Left ventricle myocardium inferior (tissue), 1 donor: ENCODE data around the gene RIT2. TPM values are rescaled to one million over a fixed set of nuclear protein-coding genes. Genes with fewer than 3 reads are reported as not detected.
"Not testable (repeated sequence)": the region's sequence is repeated elsewhere in the genome, so short reads cannot be mapped to it uniquely, and the experiment has no call there.

Source experiments
- DNase-seq: peaks from one replicate; pipeline ENCODE4 v3.0.0-alpha.2; 2020
- H3K27ac ChIP-seq: fragments of 200-600 bp; replicated peaks from 2 replicates; pipeline ENCODE4 v1.8.0; 2021
- H3K27me3 ChIP-seq: fragments of 200-600 bp; 2 replicates; pipeline ENCODE4 v1.8.0; 2021; ENCODE audit warnings: low read depth
- H3K36me3 ChIP-seq: fragments of 200-600 bp; 2 replicates; pipeline ENCODE4 v1.8.0; 2021
- H3K4me1 ChIP-seq: fragments of 200-600 bp; 2 replicates; pipeline ENCODE4 v1.8.0; 2021
- H3K4me3 ChIP-seq: fragments of 200-600 bp; 2 replicates; pipeline ENCODE4 v1.8.0; 2021; ENCODE audit warnings: mild to moderate bottlenecking, moderate library complexity
- H3K9me3 ChIP-seq: fragments of 200-600 bp; replicated peaks from 2 replicates; pipeline ENCODE4 v1.8.0; 2021
- intact Hi-C: fragments of 100-400 bp; cut with micrococcal nuclease; formaldehyde crosslinking; loops from one replicate; pipeline ENCODE4 v1.11.0; 2022
- total RNA-seq: library from RNA; stranded (reverse); fragmentation: NEBNext Ultra II Directional; extraction: Animal tissue kit (Norgen Biotek cat#: 25700); gene quantifications from one replicate; pipeline ENCODE4 v1.2.1, GENCODE V29; 2021
- TF ChIP-seq, protein P1 (sequence below): fragments of 200-600 bp; IDR thresholded peaks from 2 replicates; pipeline ENCODE4 v1.8.0; 2021; ENCODE audit warnings: antibody characterized with exemption, mild to moderate bottlenecking, borderline replicate concordance
- donor health status: DM: no; HTN: yes; CAD: no; lungs with severe emphysema.

RIT2 gene
- total RNA-seq, 1 donor from 2014 or later: not detected

- H3K9me3 ChIP-seq: no peaks in the 10 kb centered on the region
- no peak overlapping the region for H3K27ac ChIP-seq
- H3K27me3 ChIP-seq: no peaks in the 10 kb centered on the region
- no peaks in the 10 kb centered on the region for H3K4me1 ChIP-seq
- intact Hi-C loops: no loop called here
- TF ChIP-seq, protein P1, sequence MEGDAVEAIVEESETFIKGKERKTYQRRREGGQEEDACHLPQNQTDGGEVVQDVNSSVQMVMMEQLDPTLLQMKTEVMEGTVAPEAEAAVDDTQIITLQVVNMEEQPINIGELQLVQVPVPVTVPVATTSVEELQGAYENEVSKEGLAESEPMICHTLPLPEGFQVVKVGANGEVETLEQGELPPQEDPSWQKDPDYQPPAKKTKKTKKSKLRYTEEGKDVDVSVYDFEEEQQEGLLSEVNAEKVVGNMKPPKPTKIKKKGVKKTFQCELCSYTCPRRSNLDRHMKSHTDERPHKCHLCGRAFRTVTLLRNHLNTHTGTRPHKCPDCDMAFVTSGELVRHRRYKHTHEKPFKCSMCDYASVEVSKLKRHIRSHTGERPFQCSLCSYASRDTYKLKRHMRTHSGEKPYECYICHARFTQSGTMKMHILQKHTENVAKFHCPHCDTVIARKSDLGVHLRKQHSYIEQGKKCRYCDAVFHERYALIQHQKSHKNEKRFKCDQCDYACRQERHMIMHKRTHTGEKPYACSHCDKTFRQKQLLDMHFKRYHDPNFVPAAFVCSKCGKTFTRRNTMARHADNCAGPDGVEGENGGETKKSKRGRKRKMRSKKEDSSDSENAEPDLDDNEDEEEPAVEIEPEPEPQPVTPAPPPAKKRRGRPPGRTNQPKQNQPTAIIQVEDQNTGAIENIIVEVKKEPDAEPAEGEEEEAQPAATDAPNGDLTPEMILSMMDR: no peak
- DNase-seq: no peak
- H3K4me3 ChIP-seq: no peak overlapping the region
- no peaks in the 10 kb centered on the region for H3K36me3 ChIP-seq
Measured at GRCh38 chr18:42742969-42743368, 372.5 kb downstream of the RIT2 start.

DNA sequence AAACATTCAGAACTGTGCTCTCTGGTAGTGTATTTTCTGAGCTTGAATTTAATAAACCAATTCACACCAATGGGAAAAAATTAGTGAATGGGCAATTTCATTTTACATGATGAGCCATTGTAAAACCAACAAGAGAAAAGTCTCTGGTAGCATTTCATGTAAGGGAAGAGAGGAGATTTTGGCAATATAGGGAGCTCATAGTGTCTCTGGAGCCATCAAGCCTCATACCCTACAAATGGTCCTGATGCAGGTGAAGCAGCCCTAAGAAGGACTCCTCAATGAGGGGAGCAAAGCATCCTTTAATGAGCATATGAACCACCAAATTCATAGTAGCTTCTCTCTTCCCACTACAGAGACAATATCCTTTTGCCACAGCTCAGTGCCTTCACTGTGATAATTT is 373.0 kb downstream of the RIT2 start:
- Histone ChIP-seq H3K4me1 (no peaks in the 10 kb centered on the region), H3K9me3 (no peaks in the 10 kb centered on the region), H3K27ac (no peak overlapping the region), H3K36me3 (no peaks in the 10 kb centered on the region), H3K27me3 (no peaks in the 10 kb centered on the region), H3K4me3 (no peak overlapping the region)
- DNase-seq: no peak
- intact Hi-C loops: no loop called here
- TF ChIP-seq, protein P1: no peak

GRCh38 chr18:42741805-42742347 is 373.6 kb downstream of the RIT2 start:
- H3K4me3 ChIP-seq, H3K9me3 ChIP-seq, H3K27me3 ChIP-seq, H3K4me1 ChIP-seq, H3K36me3 ChIP-seq, DNase-seq, H3K27ac ChIP-seq, intact Hi-C loops: not testable (repeated sequence)

DNA sequence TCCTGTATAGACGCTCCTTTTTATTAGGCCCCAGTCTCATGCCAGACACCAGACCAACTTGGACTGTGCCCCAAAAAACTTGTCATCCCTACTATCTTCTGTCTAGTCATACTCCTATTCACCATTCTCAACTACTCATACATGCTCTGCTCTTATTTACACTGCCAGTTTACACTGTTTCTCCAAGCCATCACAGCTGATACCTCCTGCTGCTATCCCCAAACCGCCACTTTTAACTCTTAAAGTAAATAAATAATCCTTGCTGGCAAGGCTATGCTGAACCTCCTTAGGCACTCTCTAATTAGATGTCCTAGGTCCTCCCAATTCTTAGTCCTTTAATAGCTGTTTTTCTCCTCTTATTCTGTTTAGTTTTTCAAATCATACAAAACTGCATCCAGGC is 374.2 kb downstream of the RIT2 start:
- H3K9me3 ChIP-seq, H3K4me3 ChIP-seq, intact Hi-C loops, DNase-seq, H3K36me3 ChIP-seq, H3K27me3 ChIP-seq, H3K27ac ChIP-seq, H3K4me1 ChIP-seq: not testable (repeated sequence)

- Histone ChIP-seq H3K4me1 (no peaks in the 10 kb centered on the region), H3K27ac (no peak overlapping the region), H3K36me3 (no peaks in the 10 kb centered on the region), H3K27me3 (no peaks in the 10 kb centered on the region), H3K4me3 (no peak overlapping the region), H3K9me3 (no peaks in the 10 kb centered on the region)
- TF ChIP-seq, protein P1: no peak
- intact Hi-C loops: no loop called here
- DNase-seq: no peak
Measured at GRCh38 chr18:42736074-42736473, 379.4 kb downstream of the RIT2 start.

- Histone ChIP-seq H3K27ac (no peak overlapping the region), H3K4me1 (no peaks in the 10 kb centered on the region), H3K4me3 (no peak overlapping the region), H3K9me3 (no peaks in the 10 kb centered on the region), H3K27me3 (no peaks in the 10 kb centered on the region), H3K36me3 (no peaks in the 10 kb centered on the region)
- DNase-seq: no peak
- intact Hi-C loops: no loop called here
- TF ChIP-seq, protein P1: no peak
Measured at GRCh38 chr18:42734520-42734919, 381.0 kb downstream of the RIT2 start.

DNA sequence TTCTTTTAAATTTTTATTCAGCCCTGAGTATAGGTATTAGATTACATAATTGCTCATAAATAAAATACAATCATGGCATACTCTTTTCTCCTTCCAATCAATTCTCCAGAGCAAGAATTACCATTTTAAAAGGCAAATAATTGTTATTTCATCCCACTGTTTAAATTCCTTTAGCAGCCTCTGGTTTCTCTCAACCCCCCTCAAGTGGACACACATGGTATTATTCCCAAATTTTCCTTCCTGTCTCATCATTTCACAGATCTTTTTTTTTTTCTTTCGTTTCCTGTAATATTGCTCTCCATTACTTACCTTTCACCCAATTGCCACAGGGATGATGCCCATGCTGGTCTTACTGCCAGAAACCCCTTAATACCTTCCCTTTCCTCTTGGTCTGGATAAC is 385.2 kb downstream of the RIT2 start:
- TF ChIP-seq, protein P1: peak; percentile 38
- H3K9me3 ChIP-seq: peaks cover 6% of the 10 kb centered on the region
- intact Hi-C loops: no loop called here

More for the DNA sequence above, 385.2 kb downstream of the RIT2 start:
- no peaks in the 10 kb centered on the region for H3K4me1 ChIP-seq
- no peak for DNase-seq
- H3K4me3 ChIP-seq: no peak overlapping the region
- H3K36me3 ChIP-seq: no peaks in the 10 kb centered on the region
- no peak overlapping the region for H3K27ac ChIP-seq
- no peaks in the 10 kb centered on the region for H3K27me3 ChIP-seq
